ENCODE data around the gene MAP3K21. TPM values are rescaled to one million over a fixed set of nuclear protein-coding genes. Genes with fewer than 3 reads are reported as not detected.

Gene MAP3K21
- total RNA-seq, 2 donors from 2014 or later: 1.8 to 2.7 TPM

GRCh38 chr1:233390842-233391737 lies 63.6 kb downstream of the MAP3K21 start:
- H3K9me3 Mint-ChIP-seq: no peaks in the 10 kb centered on the region
- peaks cover 36% of the 10 kb centered on the region for H3K27me3 Mint-ChIP-seq (ENCODE audit: low read depth)
- H3K4me1 Mint-ChIP-seq (ENCODE audit: low read depth): no peaks in the 10 kb centered on the region
- H3K4me3 Mint-ChIP-seq: no peak overlapping the region
- H3K36me3 Mint-ChIP-seq (ENCODE audit: insufficient read depth in 2 of 2): no peaks in the 10 kb centered on the region
- no peak overlapping the region for H3K27ac Mint-ChIP-seq
- ATAC-seq (replicated peaks in 1 of 2) (no peak), DNase-seq (no peak)

- peaks cover 41% of the 10 kb centered on the region for H3K27me3 Mint-ChIP-seq (ENCODE audit: low read depth)
- no peak for ATAC-seq (replicated peaks in 1 of 2)
These were observed 65.7 kb downstream of the MAP3K21 start for GRCh38 chr1:233393084-233393840.

DNA sequence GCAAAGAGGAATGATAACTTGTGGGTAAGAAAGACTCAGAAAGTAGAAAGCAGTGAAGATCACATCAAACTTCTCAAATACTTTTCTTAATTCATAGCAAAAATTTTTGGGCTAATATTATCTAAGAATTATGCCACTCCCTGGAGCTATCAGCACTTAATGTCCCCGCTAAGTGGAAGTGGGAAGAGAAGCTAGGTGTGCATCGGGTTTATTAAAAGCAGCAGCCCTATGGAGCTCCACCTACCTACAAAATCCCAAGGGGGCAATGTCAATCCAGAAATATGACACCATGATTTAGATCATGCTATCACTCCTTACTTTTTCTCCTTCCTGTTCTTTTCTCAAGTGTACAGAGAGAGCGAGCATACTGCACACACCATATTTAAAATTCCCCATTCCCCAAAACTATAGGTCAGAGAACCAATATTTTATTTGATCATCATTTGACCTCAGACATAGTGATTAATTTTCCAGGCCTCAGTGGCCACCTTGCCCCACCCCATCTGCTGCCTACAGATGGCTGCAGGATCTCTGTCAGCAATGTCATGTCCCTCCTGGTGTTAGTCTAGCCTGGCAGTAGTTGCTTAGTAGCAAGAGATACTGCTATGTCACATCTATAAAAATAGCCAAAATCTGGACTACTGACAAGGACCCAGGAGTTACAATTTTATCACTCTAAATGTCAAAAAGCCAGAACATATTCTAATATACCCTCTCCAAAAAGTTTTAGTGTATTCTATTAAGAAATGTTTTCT lies 66.6 kb downstream of the MAP3K21 start:
- Mint-ChIP-seq H3K27ac (no peak overlapping the region), H3K27me3 (ENCODE audit: low read depth) (peaks cover 41% of the 10 kb centered on the region), H3K9me3 (no peaks in the 10 kb centered on the region), H3K4me3 (no peak overlapping the region), H3K36me3 (ENCODE audit: insufficient read depth in 2 of 2) (no peaks in the 10 kb centered on the region), H3K4me1 (ENCODE audit: low read depth) (no peaks in the 10 kb centered on the region)
- no peak for DNase-seq
- ATAC-seq (replicated peaks in 1 of 2): no peak

More at GRCh38 chr1:233393084-233393840, 65.7 kb downstream of the MAP3K21 start:
- Mint-ChIP-seq H3K4me3 (no peak overlapping the region), H3K27ac (no peak overlapping the region), H3K36me3 (ENCODE audit: insufficient read depth in 2 of 2) (no peaks in the 10 kb centered on the region), H3K4me1 (ENCODE audit: low read depth) (no peaks in the 10 kb centered on the region), H3K9me3 (no peaks in the 10 kb centered on the region)
- DNase-seq: no peak

GRCh38 chr1:233394860-233395717 lies 67.6 kb downstream of the MAP3K21 start:
- no peaks in the 10 kb centered on the region for H3K9me3 Mint-ChIP-seq
- no peaks in the 10 kb centered on the region for H3K4me1 Mint-ChIP-seq (ENCODE audit: low read depth)
- H3K36me3 Mint-ChIP-seq (ENCODE audit: insufficient read depth in 2 of 2): no peaks in the 10 kb centered on the region
- DNase-seq (peak; percentile 15 to 42), ATAC-seq (replicated peaks in 1 of 2) (peak; percentile 76 to 78)
- H3K27ac Mint-ChIP-seq: no peak overlapping the region
- no peak overlapping the region for H3K4me3 Mint-ChIP-seq
- peaks cover 41% of the 10 kb centered on the region for H3K27me3 Mint-ChIP-seq (ENCODE audit: low read depth)

- Mint-ChIP-seq H3K4me3 (no peak overlapping the region), H3K36me3 (ENCODE audit: insufficient read depth in 2 of 2) (no peaks in the 10 kb centered on the region), H3K27me3 (ENCODE audit: low read depth) (peaks cover 32% of the 10 kb centered on the region), H3K9me3 (no peaks in the 10 kb centered on the region), H3K27ac (no peak overlapping the region), H3K4me1 (ENCODE audit: low read depth) (no peaks in the 10 kb centered on the region)
- ATAC-seq (replicated peaks in 1 of 2) (no peak), DNase-seq (no peak)
These were observed 68.5 kb downstream of the MAP3K21 start for GRCh38 chr1:233395863-233396646.

- H3K27ac Mint-ChIP-seq: peak overlapping the region; percentile 68
- peaks cover 2 to 8% of the 10 kb centered on the region in 2 donors for H3K9me3 Mint-ChIP-seq
- peaks cover 28% of the 10 kb centered on the region for H3K4me1 Mint-ChIP-seq (ENCODE audit: low read depth)
- ATAC-seq (replicated peaks in 1 of 2) (peak; percentile 59 to 65), DNase-seq (peak in 1 of 2 donors; percentile 12)
- H3K27me3 Mint-ChIP-seq (ENCODE audit: low read depth): peaks cover 33% of the 10 kb centered on the region
- peaks cover 9 to 12% of the 10 kb centered on the region in 2 donors for H3K36me3 Mint-ChIP-seq (ENCODE audit: insufficient read depth in 2 of 2)
- peak overlapping the region in 1 of 2 donors; percentile 80 for H3K4me3 Mint-ChIP-seq
These were observed 78.9 kb downstream of the MAP3K21 start for GRCh38 chr1:233406339-233406960.

DNA sequence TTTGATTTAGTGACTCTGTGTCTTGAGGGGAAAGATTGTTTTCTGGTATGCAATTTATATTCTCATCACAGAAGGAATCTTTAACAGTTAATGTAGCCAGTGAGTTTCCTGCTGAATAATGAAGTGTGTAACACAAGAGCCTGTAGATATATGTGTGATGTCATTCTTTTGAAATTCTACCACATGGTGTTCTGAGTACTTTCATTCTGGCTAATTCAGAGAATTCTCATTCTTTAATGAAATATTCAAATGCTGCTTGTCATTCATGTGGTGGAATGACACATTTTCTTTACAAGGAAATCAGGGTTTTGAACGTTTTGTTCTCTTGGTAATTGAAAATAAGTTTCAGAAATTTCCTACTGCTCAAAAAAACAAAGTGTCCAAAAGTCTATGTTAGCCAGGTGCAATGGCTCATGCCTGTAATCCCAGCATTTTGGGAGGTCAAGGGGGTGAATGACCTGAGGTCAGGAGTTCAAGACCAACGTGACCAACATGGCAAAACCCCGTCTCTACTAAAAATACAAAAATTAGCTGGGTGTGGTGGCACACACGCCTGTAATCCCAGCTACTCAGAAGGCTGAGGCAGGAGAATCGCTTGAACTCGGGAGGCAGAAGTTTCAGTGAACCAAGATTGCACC lies 79.6 kb downstream of the MAP3K21 start:
- DNase-seq: no peak

DNA sequence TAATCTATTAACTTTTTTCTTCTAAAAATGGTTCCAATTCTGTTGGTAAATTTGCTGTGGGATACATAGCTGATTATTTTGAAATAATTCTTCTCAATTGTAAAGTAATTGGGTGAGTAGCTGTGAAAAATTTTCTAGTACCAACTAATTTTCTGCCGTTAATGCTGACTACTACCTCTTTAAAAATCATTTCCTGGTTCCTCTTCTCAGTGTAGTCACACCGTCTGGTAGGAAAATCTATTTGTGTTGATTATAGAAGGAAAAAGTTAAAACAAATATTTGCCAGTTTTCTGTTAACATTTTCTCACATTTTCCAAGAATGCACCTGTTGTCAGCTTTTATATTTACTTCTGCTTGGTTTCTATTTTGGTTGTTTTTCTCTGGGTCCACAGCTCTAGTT lies 82.0 kb downstream of the MAP3K21 start:
- Mint-ChIP-seq H3K4me3 (no peak overlapping the region), H3K9me3 (peaks cover 0 to 5% of the 10 kb centered on the region in 2 donors)
- ATAC-seq (replicated peaks in 1 of 2): no peak

More for the DNA sequence above, 79.6 kb downstream of the MAP3K21 start:
- peaks cover 9 to 12% of the 10 kb centered on the region in 2 donors for H3K36me3 Mint-ChIP-seq (ENCODE audit: insufficient read depth in 2 of 2)
- peaks cover 31% of the 10 kb centered on the region for H3K27me3 Mint-ChIP-seq (ENCODE audit: low read depth)
- peaks cover 2 to 8% of the 10 kb centered on the region in 2 donors for H3K9me3 Mint-ChIP-seq
- H3K27ac Mint-ChIP-seq: peak overlapping the region; percentile 68
- peak overlapping the region in 1 of 2 donors; percentile 80 for H3K4me3 Mint-ChIP-seq
- peaks cover 28% of the 10 kb centered on the region for H3K4me1 Mint-ChIP-seq (ENCODE audit: low read depth)
- peak; percentile 92 to 94 for ATAC-seq (replicated peaks in 1 of 2)

GRCh38 chr1:233410906-233411305 lies 83.4 kb downstream of the MAP3K21 start:
- peaks cover 0 to 6% of the 10 kb centered on the region in 2 donors for H3K9me3 Mint-ChIP-seq

More for the DNA sequence above, 82.0 kb downstream of the MAP3K21 start:
- Mint-ChIP-seq H3K36me3 (ENCODE audit: insufficient read depth in 2 of 2) (peaks cover 6 to 9% of the 10 kb centered on the region in 2 donors), H3K4me1 (ENCODE audit: low read depth) (peaks cover 28% of the 10 kb centered on the region), H3K27ac (no peak overlapping the region), H3K27me3 (ENCODE audit: low read depth) (peaks cover 28% of the 10 kb centered on the region)
- no peak for DNase-seq

GRCh38 chr1:233412812-233413211 lies 85.3 kb downstream of the MAP3K21 start:
- H3K9me3 Mint-ChIP-seq: peaks cover 0 to 4% of the 10 kb centered on the region in 2 donors
- peaks cover 8 to 9% of the 10 kb centered on the region in 2 donors for H3K36me3 Mint-ChIP-seq (ENCODE audit: insufficient read depth in 2 of 2)
- H3K27ac Mint-ChIP-seq: no peak overlapping the region
- no peak for ATAC-seq (replicated peaks in 1 of 2)
- no peak for DNase-seq
- H3K4me1 Mint-ChIP-seq (ENCODE audit: low read depth): peaks cover 5% of the 10 kb centered on the region
- H3K4me3 Mint-ChIP-seq: no peak overlapping the region
- peaks cover 24% of the 10 kb centered on the region for H3K27me3 Mint-ChIP-seq (ENCODE audit: low read depth)

More at GRCh38 chr1:233410906-233411305, 83.4 kb downstream of the MAP3K21 start:
- Mint-ChIP-seq H3K27me3 (ENCODE audit: low read depth) (peaks cover 25% of the 10 kb centered on the region), H3K4me3 (no peak overlapping the region), H3K4me1 (ENCODE audit: low read depth) (peaks cover 23% of the 10 kb centered on the region), H3K27ac (no peak overlapping the region), H3K36me3 (ENCODE audit: insufficient read depth in 2 of 2) (peaks cover 8 to 9% of the 10 kb centered on the region in 2 donors)
- DNase-seq (no peak), ATAC-seq (replicated peaks in 1 of 2) (no peak)

DNA sequence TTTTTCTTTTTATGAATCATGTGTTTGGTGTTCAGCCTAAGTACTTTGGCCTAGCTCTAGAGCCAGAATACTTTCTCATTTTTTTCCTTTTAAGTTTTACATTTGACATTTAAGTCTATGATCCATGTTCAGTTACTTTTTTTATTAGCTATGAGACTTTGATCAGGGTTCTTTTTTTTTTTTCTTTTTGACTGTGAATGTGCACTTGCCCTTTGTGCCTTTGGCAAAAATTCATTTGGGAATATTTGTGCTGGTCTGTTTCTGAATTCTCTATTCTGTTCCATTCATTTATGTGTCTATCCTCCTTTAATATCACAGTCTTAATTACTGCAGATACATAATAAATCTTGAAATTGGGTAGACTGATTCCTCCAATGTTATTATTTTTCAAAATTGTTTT lies 93.8 kb downstream of the MAP3K21 start:
- DNase-seq: no peak
- Mint-ChIP-seq H3K9me3 (no peaks in the 10 kb centered on the region), H3K36me3 (ENCODE audit: insufficient read depth in 2 of 2) (no peaks in the 10 kb centered on the region), H3K27me3 (ENCODE audit: low read depth) (peaks cover 21% of the 10 kb centered on the region), H3K27ac (no peak overlapping the region), H3K4me1 (ENCODE audit: low read depth) (no peaks in the 10 kb centered on the region), H3K4me3 (no peak overlapping the region)
- no peak for ATAC-seq (replicated peaks in 1 of 2)
